Measurements from ENCODE around the gene NLRP6.

DNA sequence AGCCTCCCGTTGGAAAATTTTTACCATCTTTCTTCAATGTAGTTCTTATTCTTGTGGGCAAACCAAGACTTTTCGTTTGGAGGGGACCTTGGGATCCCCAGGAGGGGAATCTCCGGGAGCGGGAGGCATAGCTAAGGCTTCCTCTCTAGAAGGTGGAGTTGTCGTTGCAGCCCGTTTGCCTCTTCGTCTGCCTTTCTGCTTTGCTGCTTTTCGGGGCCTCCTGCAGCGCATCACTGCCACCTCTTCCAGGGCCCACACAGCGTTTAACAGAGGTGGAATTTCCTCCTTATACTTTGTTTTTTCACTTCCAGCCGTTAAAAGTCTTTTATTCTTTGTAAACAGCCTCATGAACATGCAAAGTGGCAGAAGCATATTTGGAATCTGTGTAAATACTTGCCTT, 45.9 kb downstream of the NLRP6 start:
- TF ChIP-seq CTCF (IDR thresholded peaks at IDR 0.05), result no peak
- no peak for TF ChIP-seq EP300 (IDR thresholded peaks at IDR 0.05)
- no peak for TF ChIP-seq POLR2A (IDR thresholded peaks at IDR 0.05; ENCODE audit: low read depth)

All from esophagus muscularis mucosa (tissue), 4 donors.